Pancreas (tissue), 10 donors: Measurements from ENCODE around the gene SUN1. TPM values are rescaled to one million over a fixed set of nuclear protein-coding genes. Genes with fewer than 3 reads are reported as not detected.

Experiments used
- ATAC-seq, 4 donors: fragments of 200-7000 bp; cut with Tn5 transposase; one replicate each; pipeline versions ENCODE4 v1.8.0 to v1.9.1; 2020; ENCODE audit warnings: mild to moderate bottlenecking in 4 of 4, moderate library complexity in 4 of 4
- DNase-seq, 6 donors: peaks; one replicate each; pipeline ENCODE4 v3.0.0-alpha.2; 2020
- FAIRE-seq: peaks from 2 replicates; lab custom pipeline; 2012; peaks lifted over from hg19 to GRCh38; lab: Jason Lieb, UNC
- H3K27ac ChIP-seq, 4 donors: fragments of 200-600 bp; sonication (generic); 1 replicate in 3 of 4; 2 replicates in 1 of 4; pipeline versions ENCODE4 v1.5.0 to v1.8.0; 2020
- H3K27me3 ChIP-seq, 4 donors: fragments of 200-600 bp; one replicate each; pipeline ENCODE4 v1.8.0; 2021
- H3K36me3 ChIP-seq, 3 donors: fragments of 200-600 bp; sonication (generic) in 1 of 3; one replicate each; pipeline versions ENCODE4 v1.5.0 to v1.8.0; 2020 to 2021
- H3K4me1 ChIP-seq, 3 donors: fragments of 200-600 bp; one replicate each; pipeline ENCODE4 v1.8.0; 2021
- H3K4me3 ChIP-seq, 4 donors: fragments of 200-600 bp; sonication (generic) in 2 of 4; one replicate each; pipeline versions ENCODE4 v1.5.0 to v1.8.0; 2020 to 2021
- H3K9me3 ChIP-seq, 4 donors: fragments of 200-600 bp; one replicate each; pipeline ENCODE4 v1.8.0; 2021
- WGBS, 2 donors: extraction: QIAGEN DNeasy Blood & Tissue Kit; methylation state at CpG; one replicate each; pipeline ENCODE4 v1.1.7; 2013; 5-methylcytosine and 5-hydroxymethylcytosine counted together
- intact Hi-C, 3 donors: fragments of 100-400 bp; cut with DNase I; formaldehyde crosslinking; loops; one replicate each; pipeline versions ENCODE4 v1.11.1 to v1.14.2; 2022
- polyA plus RNA-seq, 2 donors: library from polyadenylated mRNA; stranded (reverse); fragments of 200-250 nt; gene quantifications; one replicate each; pipeline ENCODE4 v1.2.3, GENCODE V29; 2013
- total RNA-seq, 6 donors: library from RNA; stranded (reverse); fragmentation: NEBNext Ultra II Directional in 4 of 6; extraction: Animal tissue kit (Norgen Biotek cat#: 25700) in 4 of 6; gene quantifications; one replicate each; pipeline versions ENCODE4 v1.2.1 to v1.2.4, GENCODE V29; 2021 to 2023
- TF ChIP-seq, protein P1 (sequence below), 4 donors: fragments of 200-600 bp; sonication (generic) in 3 of 4; IDR thresholded peaks; one replicate each; pipeline versions ENCODE4 v1.5.0 to v1.8.0; 2021; ENCODE audit warnings: antibody characterized with exemption in 4 of 4
- donor health status: healthy with polysubstance abuse.
- donor health status: DM: no; HTN: no; CAD: no; lungs with moderate emphysema.
- donor health status: DM: no; HTN: no; CAD: no.
- donor health status: control.
- donor health status: control.
- donor health status: Bipolar disorder and iron deficiency.
- donor health status: DM: yes; HTN: yes; CAD: no.
- donor health status: DM: no; HTN: no; CAD: no.
- donor health status: DM: no; HTN: no; CAD: no.
- donor health status: DM: yes; HTN: yes; CAD: no.

Gene SUN1
- total and polyA plus RNA-seq, 8 donors: 42.6 to 93.2 (median 55.9) TPM

- 83 to 86% methylated on average over 22 of the region's 22 CpGs for WGBS, 2 donors
- no peak for ATAC-seq
- H3K27ac ChIP-seq: no peak overlapping the region
- DNase-seq: peak in 1 of 6 donors; percentile 47
- no peak for FAIRE-seq
- H3K4me1 ChIP-seq: peaks cover 0 to 4% (median 0%) of the 10 kb centered on the region in 3 donors
- no peaks in the 10 kb centered on the region for H3K9me3 ChIP-seq
- H3K4me3 ChIP-seq: no peak overlapping the region
- no peaks in the 10 kb centered on the region for H3K27me3 ChIP-seq
- intact Hi-C loops: loop anchor here in 1 of 3 donors (10.0 kb wide), 2 partner anchors 52 to 152 kb away; partner anchors contain the start of gene ADAP1
- TF ChIP-seq, protein P1, sequence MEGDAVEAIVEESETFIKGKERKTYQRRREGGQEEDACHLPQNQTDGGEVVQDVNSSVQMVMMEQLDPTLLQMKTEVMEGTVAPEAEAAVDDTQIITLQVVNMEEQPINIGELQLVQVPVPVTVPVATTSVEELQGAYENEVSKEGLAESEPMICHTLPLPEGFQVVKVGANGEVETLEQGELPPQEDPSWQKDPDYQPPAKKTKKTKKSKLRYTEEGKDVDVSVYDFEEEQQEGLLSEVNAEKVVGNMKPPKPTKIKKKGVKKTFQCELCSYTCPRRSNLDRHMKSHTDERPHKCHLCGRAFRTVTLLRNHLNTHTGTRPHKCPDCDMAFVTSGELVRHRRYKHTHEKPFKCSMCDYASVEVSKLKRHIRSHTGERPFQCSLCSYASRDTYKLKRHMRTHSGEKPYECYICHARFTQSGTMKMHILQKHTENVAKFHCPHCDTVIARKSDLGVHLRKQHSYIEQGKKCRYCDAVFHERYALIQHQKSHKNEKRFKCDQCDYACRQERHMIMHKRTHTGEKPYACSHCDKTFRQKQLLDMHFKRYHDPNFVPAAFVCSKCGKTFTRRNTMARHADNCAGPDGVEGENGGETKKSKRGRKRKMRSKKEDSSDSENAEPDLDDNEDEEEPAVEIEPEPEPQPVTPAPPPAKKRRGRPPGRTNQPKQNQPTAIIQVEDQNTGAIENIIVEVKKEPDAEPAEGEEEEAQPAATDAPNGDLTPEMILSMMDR (IDR thresholded peaks at IDR 0.05): no peak
- H3K36me3 ChIP-seq: no peaks in the 10 kb centered on the region
These were observed 70.7 kb downstream of the SUN1 start for GRCh38 chr7:902996-903395.

DNA sequence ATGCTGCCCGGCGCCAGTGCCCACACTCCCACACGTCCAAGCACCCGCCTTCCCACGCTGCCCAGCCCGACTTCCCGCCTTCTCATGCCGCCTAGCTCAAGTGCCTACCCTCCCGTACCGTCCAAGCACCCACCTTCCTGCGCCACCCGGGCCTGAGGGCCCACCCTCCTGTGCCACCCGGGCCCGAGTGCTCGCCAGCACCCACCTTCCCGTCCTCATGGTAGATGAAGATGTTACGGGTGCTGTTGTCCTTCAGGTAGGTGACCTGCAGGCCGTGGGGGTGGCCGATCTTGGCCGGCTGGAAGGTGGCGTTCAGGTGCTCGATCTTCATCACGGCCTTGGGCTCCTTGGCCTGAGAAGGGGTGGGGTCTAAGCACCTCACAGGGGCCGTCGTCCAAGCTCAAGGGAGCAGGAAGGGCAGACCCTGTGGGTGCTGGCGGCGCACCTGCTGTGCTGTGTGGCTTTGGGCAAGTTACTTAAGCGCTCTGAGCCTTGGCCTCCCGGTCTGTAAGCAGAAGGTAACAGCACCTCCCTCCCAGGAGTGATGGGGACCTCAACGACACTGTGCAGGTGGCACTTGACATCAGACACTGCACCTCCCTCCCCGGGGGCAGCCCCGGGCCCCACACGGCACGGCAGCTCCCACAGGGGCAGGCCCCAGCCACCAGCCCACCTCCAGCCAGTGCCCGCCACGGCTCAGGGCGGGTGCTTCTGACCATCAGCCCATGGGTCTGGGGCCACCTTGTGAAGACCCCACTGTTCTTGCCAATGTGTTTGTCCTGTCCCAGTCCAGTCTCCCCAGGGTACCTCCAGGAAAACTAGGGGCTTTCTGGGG lies 71.9 kb downstream of the SUN1 start:
- Histone ChIP-seq H3K4me1 (peaks cover 0 to 4% (median 0%) of the 10 kb centered on the region in 3 donors), H3K4me3 (no peak overlapping the region), H3K36me3 (no peaks in the 10 kb centered on the region), H3K27ac (no peak overlapping the region), H3K9me3 (no peaks in the 10 kb centered on the region), H3K27me3 (no peaks in the 10 kb centered on the region)
- intact Hi-C loops: loop anchor here in 1 of 3 donors (10.0 kb wide), 2 partner anchors 51 to 151 kb away; partner anchors contain the start of gene ADAP1
- FAIRE-seq (no peak), ATAC-seq (no peak), DNase-seq (peak in 1 of 6 donors; percentile 72)
- TF ChIP-seq, protein P1 (IDR thresholded peaks at IDR 0.05): no peak
- 90 to 93% methylated on average over 37 of the region's 37 CpGs for WGBS, 2 donors

DNA sequence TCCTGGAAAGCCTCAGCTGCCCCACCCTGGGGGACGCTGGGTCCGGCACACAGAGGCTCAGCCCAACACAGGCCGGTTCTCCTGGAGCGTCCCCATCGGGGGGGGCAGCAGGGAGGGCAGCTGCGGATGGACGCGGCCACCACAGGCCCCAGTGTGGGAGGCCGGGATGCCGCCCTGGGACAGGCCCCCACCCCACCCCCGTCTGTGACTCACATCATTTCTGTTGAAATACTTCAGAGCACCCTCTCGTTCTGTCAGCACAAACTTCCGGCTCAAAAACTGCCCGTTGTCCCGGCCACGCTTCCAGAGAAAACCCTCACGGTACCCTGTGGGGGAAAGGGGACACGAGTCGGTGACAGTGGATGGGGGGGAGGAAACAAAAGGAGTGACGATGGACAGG lies 72.6 kb downstream of the SUN1 start:
- Histone ChIP-seq H3K27me3 (no peaks in the 10 kb centered on the region), H3K4me1 (peaks cover 0 to 4% (median 0%) of the 10 kb centered on the region in 3 donors), H3K36me3 (no peaks in the 10 kb centered on the region), H3K27ac (no peak overlapping the region), H3K9me3 (no peaks in the 10 kb centered on the region), H3K4me3 (no peak overlapping the region)
- 75 to 82% methylated on average over 20 of the region's 20 CpGs for whole genome bisulfite sequencing, 2 donors
- ATAC-seq (no peak), FAIRE-seq (no peak), DNase-seq (peak in 2 of 6 donors; percentile 33 to 58)
- TF ChIP-seq, protein P1 (IDR thresholded peaks at IDR 0.05): no peak
- intact Hi-C loops: loop anchor here in 1 of 3 donors (10.0 kb wide), 2 partner anchors 50 to 150 kb away; partner anchors contain the start of gene ADAP1

DNA sequence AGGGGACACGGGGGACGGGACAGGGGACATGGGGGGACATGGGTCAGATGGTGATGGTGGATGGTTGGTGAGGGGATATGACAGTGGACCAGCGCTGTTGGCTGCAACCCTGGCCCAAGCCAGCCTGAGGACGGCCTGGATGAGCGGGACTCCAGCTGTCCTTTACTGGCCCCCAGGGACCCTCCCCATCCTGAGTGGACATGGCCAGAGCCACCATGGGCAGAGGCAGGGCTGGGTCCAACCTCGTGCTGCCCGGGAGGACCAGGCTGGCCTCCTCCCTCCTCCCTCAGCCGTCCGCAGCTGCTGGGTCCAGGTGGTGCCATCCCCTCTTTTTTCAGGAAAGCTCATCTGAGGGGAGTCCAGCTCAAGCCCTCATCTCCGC lies 74.5 kb downstream of the SUN1 start:
- H3K4me1 ChIP-seq: no peaks in the 10 kb centered on the region
- H3K4me3 ChIP-seq: no peak overlapping the region
- no peaks in the 10 kb centered on the region for H3K27me3 ChIP-seq
- ATAC-seq (no peak), FAIRE-seq (no peak), DNase-seq (peak in 2 of 6 donors; percentile 31 to 71)
- no peaks in the 10 kb centered on the region for H3K9me3 ChIP-seq
- WGBS, 2 donors: 87 to 89% methylated on average over 8 to 10 of the region's 10 CpGs
- no peak overlapping the region for H3K27ac ChIP-seq
- H3K36me3 ChIP-seq: no peaks in the 10 kb centered on the region
- TF ChIP-seq, protein P1 (IDR thresholded peaks at IDR 0.05): no peak
- intact Hi-C loops: loop anchor here in 1 of 3 donors (10.0 kb wide), 2 partner anchors 48 to 148 kb away; partner anchors contain the start of gene ADAP1
